Gastroesophageal sphincter (tissue), 4 donors: ENCODE results near the gene RAB3C. TPM values are rescaled to one million over a fixed set of nuclear protein-coding genes. Genes with fewer than 3 reads are reported as not detected.

Experiments used
- ATAC-seq: fragments of 150-250 bp; one replicate; pipeline ENCODE4 v1.9.1; 2016; ENCODE audit warnings: mild to moderate bottlenecking, moderate library complexity
- H3K27ac ChIP-seq, 4 donors: fragments of 200-600 bp; sonication (generic) in 3 of 4; 1 replicate in 3 of 4; 2 replicates in 1 of 4; pipeline ENCODE4 v1.5.1; 2016 to 2019
- H3K27me3 ChIP-seq: fragments of 200-600 bp; sonication (generic); one replicate; pipeline ENCODE4 v1.5.1; 2019
- H3K36me3 ChIP-seq, 2 donors: fragments of 200-600 bp; sonication (generic); one replicate each; pipeline ENCODE4 v1.5.1; 2019; ENCODE audit warnings: control low read depth in 1 of 2
- H3K4me1 ChIP-seq, 3 donors: fragments of 200-600 bp; sonication (generic); 1 replicate in 2 of 3; 2 replicates in 1 of 3; pipeline ENCODE4 v1.5.1; 2016 to 2019; ENCODE audit warnings: control low read depth in 2 of 3
- H3K4me3 ChIP-seq, 2 donors: fragments of 200-600 bp; sonication (generic); one replicate each; pipeline ENCODE4 v1.5.1; 2019; ENCODE audit warnings: mild to moderate bottlenecking in 1 of 2, moderate library complexity in 1 of 2
- H3K9me3 ChIP-seq, 3 donors: fragments of 200-600 bp; sonication (generic); one replicate each; pipeline ENCODE4 v1.5.1; 2017 to 2019; ENCODE audit warnings: control low read depth in 2 of 3
- EP300 ChIP-seq: sonication (generic); formaldehyde crosslinking; IDR thresholded peaks from one replicate; pipeline ENCODE4 v1.6.1; 2017; ENCODE audit warnings: antibody characterized with exemption, mild to moderate bottlenecking
- POLR2A ChIP-seq, 2 donors: fragments of 450-650 bp; IDR thresholded peaks; one replicate each; pipeline ENCODE4 v1.6.1; 2017; ENCODE audit warnings: antibody characterized with exemption in 2 of 2, mild to moderate bottlenecking in 2 of 2, moderate library complexity in 1 of 2
- POLR2AphosphoS5 ChIP-seq: sonication (generic); formaldehyde crosslinking; IDR thresholded peaks from one replicate; pipeline ENCODE4 v1.6.1; 2017; ENCODE audit warnings: antibody characterized with exemption
- WGBS, 2 donors: methylation state at CpG; one replicate each; pipeline ENCODE4 v1.1.5; 2018; ENCODE audit warnings: low coverage in 1 of 2; 5-methylcytosine and 5-hydroxymethylcytosine counted together
- total RNA-seq, 4 donors: library from RNA; depleted of rRNA; stranded (reverse); fragments of >200 nt; gene quantifications; one replicate each; pipeline ENCODE4 v1.1.0, GENCODE V29; 2016
- TF ChIP-seq, protein P1 (sequence below), 4 experiments: fragments of 200-600 bp in 2 of 4; fragments of 450-650 bp in 2 of 4; sonication (generic) in 1 of 4; IDR thresholded peaks; one replicate each; pipeline ENCODE4 v1.5.1; 2017 to 2019; ENCODE audit warnings: antibody characterized with exemption in 4 of 4, mild to moderate bottlenecking in 2 of 4, moderate library complexity in 2 of 4

RAB3C gene
- total RNA-seq, 4 donors from 2014 or later: 0.16 to 3.5 (median 2.1) TPM

GRCh38 chr5:58836351-58836750 is 253.5 kb downstream of the RAB3C start:
- Histone ChIP-seq H3K9me3 (peaks cover 0 to 38% (median 0%) of the 10 kb centered on the region in 3 donors), H3K36me3 (no peaks in the 10 kb centered on the region), H3K27me3 (no peaks in the 10 kb centered on the region), H3K4me3 (no peak overlapping the region), H3K27ac (no peak overlapping the region), H3K4me1 (no peaks in the 10 kb centered on the region)
- 58 to 76% methylated on average over 3 of the region's 3 CpGs for WGBS, 2 donors
- TF ChIP-seq POLR2A (IDR thresholded peaks at IDR 0.05) (no peak), EP300 (no peak), POLR2AphosphoS5 (no peak)
- TF ChIP-seq, protein P1, sequence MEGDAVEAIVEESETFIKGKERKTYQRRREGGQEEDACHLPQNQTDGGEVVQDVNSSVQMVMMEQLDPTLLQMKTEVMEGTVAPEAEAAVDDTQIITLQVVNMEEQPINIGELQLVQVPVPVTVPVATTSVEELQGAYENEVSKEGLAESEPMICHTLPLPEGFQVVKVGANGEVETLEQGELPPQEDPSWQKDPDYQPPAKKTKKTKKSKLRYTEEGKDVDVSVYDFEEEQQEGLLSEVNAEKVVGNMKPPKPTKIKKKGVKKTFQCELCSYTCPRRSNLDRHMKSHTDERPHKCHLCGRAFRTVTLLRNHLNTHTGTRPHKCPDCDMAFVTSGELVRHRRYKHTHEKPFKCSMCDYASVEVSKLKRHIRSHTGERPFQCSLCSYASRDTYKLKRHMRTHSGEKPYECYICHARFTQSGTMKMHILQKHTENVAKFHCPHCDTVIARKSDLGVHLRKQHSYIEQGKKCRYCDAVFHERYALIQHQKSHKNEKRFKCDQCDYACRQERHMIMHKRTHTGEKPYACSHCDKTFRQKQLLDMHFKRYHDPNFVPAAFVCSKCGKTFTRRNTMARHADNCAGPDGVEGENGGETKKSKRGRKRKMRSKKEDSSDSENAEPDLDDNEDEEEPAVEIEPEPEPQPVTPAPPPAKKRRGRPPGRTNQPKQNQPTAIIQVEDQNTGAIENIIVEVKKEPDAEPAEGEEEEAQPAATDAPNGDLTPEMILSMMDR (IDR thresholded peaks at IDR 0.05): no peak
- no peak for ATAC-seq

- Histone ChIP-seq H3K36me3 (no peaks in the 10 kb centered on the region), H3K9me3 (peaks cover 0 to 40% (median 0%) of the 10 kb centered on the region in 3 donors), H3K27me3 (no peaks in the 10 kb centered on the region), H3K4me3 (no peak overlapping the region), H3K27ac (no peak overlapping the region), H3K4me1 (no peaks in the 10 kb centered on the region)
- ATAC-seq: no peak
- TF ChIP-seq POLR2AphosphoS5: no peak
- TF ChIP-seq, protein P1 (IDR thresholded peaks at IDR 0.05): no peak
- TF ChIP-seq POLR2A (IDR thresholded peaks at IDR 0.05): no peak
- no peak for TF ChIP-seq EP300
These were observed 255.9 kb downstream of the RAB3C start for GRCh38 chr5:58838729-58839128.

GRCh38 chr5:58842852-58843251 is 260.0 kb downstream of the RAB3C start:
- TF ChIP-seq POLR2AphosphoS5: no peak
- TF ChIP-seq EP300: no peak
- no peak for TF ChIP-seq POLR2A (IDR thresholded peaks at IDR 0.05)
- TF ChIP-seq, protein P1 (IDR thresholded peaks at IDR 0.05): no peak
- Histone ChIP-seq H3K27ac (no peak overlapping the region), H3K9me3 (peaks cover 0 to 36% (median 0%) of the 10 kb centered on the region in 3 donors), H3K4me3 (no peak overlapping the region), H3K4me1 (no peaks in the 10 kb centered on the region), H3K27me3 (no peaks in the 10 kb centered on the region), H3K36me3 (no peaks in the 10 kb centered on the region)
- 91 to 100% methylated on average over 2 of the region's 2 CpGs for WGBS, 2 donors
- no peak for ATAC-seq

- no peak for ATAC-seq
- 16% methylated on average over 2 of the region's 2 CpGs; no CpG with 5 or more reads in 1 of the 2 donors for WGBS, 2 donors
- Histone ChIP-seq H3K27ac (no peak overlapping the region), H3K4me1 (no peaks in the 10 kb centered on the region), H3K27me3 (no peaks in the 10 kb centered on the region), H3K36me3 (no peaks in the 10 kb centered on the region), H3K4me3 (no peak overlapping the region), H3K9me3 (peaks cover 0 to 21% (median 0%) of the 10 kb centered on the region in 3 donors)
- TF ChIP-seq EP300 (no peak), POLR2A (IDR thresholded peaks at IDR 0.05) (no peak), POLR2AphosphoS5 (no peak)
- TF ChIP-seq, protein P1 (IDR thresholded peaks at IDR 0.05): no peak
These were observed 261.5 kb downstream of the RAB3C start for GRCh38 chr5:58844395-58844794.

- Histone ChIP-seq H3K4me3 (no peak overlapping the region), H3K4me1 (no peaks in the 10 kb centered on the region), H3K9me3 (no peaks in the 10 kb centered on the region), H3K27ac (no peak overlapping the region), H3K36me3 (no peaks in the 10 kb centered on the region), H3K27me3 (no peaks in the 10 kb centered on the region)
- TF ChIP-seq POLR2AphosphoS5 (no peak), POLR2A (IDR thresholded peaks at IDR 0.05) (no peak), EP300 (no peak)
- TF ChIP-seq, protein P1 (IDR thresholded peaks at IDR 0.05): no peak
- 76 to 89% methylated on average over 3 of the region's 5 CpGs for WGBS, 2 donors
- no peak for ATAC-seq
These were observed 264.2 kb downstream of the RAB3C start for GRCh38 chr5:58847041-58847440.
